RWPE2 (cell line): ENCODE results near the gene NOC4L.
A peak's percentile ranks its signal among the peaks of the same experiment; 100 is the strongest.

Source experiments
- ATAC-seq: fragments of 200-7000 bp; cut with Tn5 transposase; 3 replicates; pipeline ENCODE4 v1.9.1; 2021; ENCODE audit warnings: low read depth
- DNase-seq: peaks from one replicate; pipeline ENCODE4 v3.0.0-alpha.2; 2020; ENCODE audit warnings: low spot score
- H3K27ac ChIP-seq: fragments of 450-650 bp; 2 replicates; pipeline ENCODE4 v1.5.1; 2017; ENCODE audit warnings: mild to moderate bottlenecking; ENCODE audit not compliant: poor library complexity, severe bottlenecking
- H3K27me3 ChIP-seq: fragments of 250-450 bp; sonication (Bioruptor Pico); 2 replicates; pipeline ENCODE4 v1.5.1; 2021; ENCODE audit warnings: mild to moderate bottlenecking, moderate library complexity; ENCODE audit not compliant: insufficient read depth, poor library complexity, severe bottlenecking
- H3K36me3 ChIP-seq: fragments of 250-450 bp; sonication (Bioruptor Pico); 2 replicates; pipeline ENCODE4 v1.5.1; 2020; ENCODE audit warnings: low read depth, mild to moderate bottlenecking, moderate library complexity
- H3K4me1 ChIP-seq: fragments of 250-450 bp; sonication (Bioruptor Pico); 2 replicates; pipeline ENCODE4 v1.5.1; 2021; ENCODE audit warnings: mild to moderate bottlenecking, moderate library complexity; ENCODE audit not compliant: insufficient read depth, poor library complexity, severe bottlenecking
- H3K4me3 ChIP-seq: fragments of 250-450 bp; sonication (Bioruptor Pico); 2 replicates; pipeline ENCODE4 v1.5.1; 2021; ENCODE audit warnings: mild to moderate bottlenecking, moderate library complexity; ENCODE audit not compliant: severe bottlenecking
- H3K9me3 ChIP-seq: fragments of 250-450 bp; sonication (Bioruptor Pico); 2 replicates; pipeline ENCODE4 v1.5.1; 2021; ENCODE audit warnings: mild to moderate bottlenecking, moderate library complexity; ENCODE audit not compliant: severe bottlenecking
- CTCF ChIP-seq: fragments of 450-650 bp; IDR thresholded peaks from one replicate; pipeline ENCODE4 v1.5.1; 2017; ENCODE audit warnings: mild to moderate bottlenecking, moderate library complexity; ENCODE audit not compliant: poor library complexity, severe bottlenecking

NOC4L gene

DNA sequence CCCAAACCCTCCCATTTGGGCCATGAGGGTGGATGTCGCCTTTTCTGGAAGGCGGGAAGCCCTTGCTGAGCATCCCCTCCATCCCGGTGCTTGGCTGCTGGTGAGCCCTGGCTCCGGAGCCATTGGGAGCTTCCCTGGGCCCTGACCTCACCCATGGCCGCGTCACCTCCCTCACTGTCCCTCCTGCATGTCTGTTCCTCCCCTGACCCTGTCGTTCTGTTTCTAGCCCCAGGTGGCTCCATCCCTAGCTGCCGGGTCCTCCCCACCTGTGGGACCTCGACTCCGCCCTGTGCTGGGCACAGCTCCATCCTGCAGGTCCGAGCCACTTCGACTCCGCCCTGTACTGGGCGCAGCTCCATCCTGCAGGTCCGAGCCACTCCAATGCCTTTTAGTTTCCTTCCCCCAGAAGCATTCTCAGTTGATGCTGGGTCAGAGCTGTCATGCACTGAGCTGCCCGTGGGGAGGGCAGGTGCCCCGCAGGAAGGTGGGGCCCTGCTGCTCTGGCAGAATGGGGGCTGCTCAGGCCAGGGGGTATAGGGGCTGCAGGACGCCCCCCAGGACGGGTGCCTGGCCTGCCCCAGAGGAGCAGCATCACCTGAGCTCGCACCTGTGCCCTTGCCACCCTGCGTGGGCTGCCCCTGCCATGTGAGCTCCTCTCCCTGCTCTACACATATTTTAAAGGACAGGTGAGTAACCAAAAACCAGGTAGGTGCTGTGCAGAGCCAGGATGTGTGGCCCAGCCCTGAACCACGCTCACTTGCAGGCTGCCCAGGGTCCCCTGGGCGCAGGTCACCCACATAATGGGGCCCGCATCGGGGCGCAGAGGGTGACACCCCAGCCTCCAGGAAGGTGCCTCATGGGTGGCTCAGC, 19.0 kb downstream of the NOC4L start:
- ATAC-seq, result peak; percentile 32
- Histone ChIP-seq H3K4me3 (no peak overlapping the region), H3K27me3 (peaks cover 1% of the 10 kb centered on the region), H3K4me1 (peaks cover 3% of the 10 kb centered on the region), H3K27ac (no peak overlapping the region), H3K36me3 (no peaks in the 10 kb centered on the region), H3K9me3 (no peaks in the 10 kb centered on the region)
- DNase-seq, result no peak
- no peak for TF ChIP-seq CTCF

DNA sequence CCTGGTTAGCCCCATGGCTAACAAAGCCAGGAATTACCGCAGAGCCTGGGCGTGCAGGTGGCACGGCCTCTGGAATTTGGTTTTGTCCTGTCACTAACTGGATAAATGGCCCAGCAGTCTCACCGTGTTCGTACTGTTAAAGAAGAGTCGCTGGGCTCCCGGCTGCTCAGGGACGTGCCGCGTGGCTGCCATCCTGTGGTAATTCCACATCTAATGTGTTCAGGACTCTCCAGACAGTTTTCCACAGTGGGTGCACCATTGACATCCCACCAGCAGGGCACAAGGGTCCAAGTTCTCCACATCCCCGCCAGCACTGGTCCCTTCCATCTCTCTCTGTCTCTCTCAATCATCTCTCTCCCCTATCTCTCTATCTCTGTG, 19.6 kb downstream of the NOC4L start:
- TF ChIP-seq CTCF, result no peak
- Histone ChIP-seq H3K36me3 (no peaks in the 10 kb centered on the region), H3K27me3 (peaks cover 5% of the 10 kb centered on the region), H3K9me3 (no peaks in the 10 kb centered on the region), H3K4me3 (no peak overlapping the region), H3K27ac (no peak overlapping the region), H3K4me1 (peaks cover 3% of the 10 kb centered on the region)
- ATAC-seq (no peak), DNase-seq (no peak)

GRCh38 chr12:132164426-132164825, 20.2 kb downstream of the NOC4L start:
- DNase-seq, result no peak
- TF ChIP-seq CTCF, result no peak
- Histone ChIP-seq H3K4me3 (no peak overlapping the region), H3K27me3 (peaks cover 5% of the 10 kb centered on the region), H3K27ac (no peak overlapping the region), H3K9me3 (no peaks in the 10 kb centered on the region), H3K4me1 (peaks cover under 1% of the 10 kb centered on the region), H3K36me3 (no peaks in the 10 kb centered on the region)
- ATAC-seq, result no peak

DNA sequence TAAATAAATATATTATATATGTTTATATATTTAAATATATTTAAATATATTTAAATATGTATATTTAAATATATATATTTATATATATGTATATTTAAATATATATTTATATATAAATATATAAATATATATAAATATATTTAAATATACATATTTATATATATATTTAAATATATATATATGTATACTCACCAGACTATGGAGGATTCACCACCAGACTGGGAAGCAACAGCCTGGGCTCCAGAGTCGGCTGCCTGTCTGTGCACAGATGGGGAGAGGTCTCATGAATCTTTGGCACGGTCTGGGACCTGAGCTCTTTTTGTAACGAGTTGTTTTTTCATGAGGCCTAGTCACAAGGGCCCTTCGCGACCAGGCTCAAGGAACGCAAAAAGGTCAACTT, 21.3 kb downstream of the NOC4L start:
- Histone ChIP-seq H3K4me3 (no peak overlapping the region), H3K36me3 (no peaks in the 10 kb centered on the region), H3K27ac (no peak overlapping the region), H3K9me3 (no peaks in the 10 kb centered on the region), H3K27me3 (peaks cover 7% of the 10 kb centered on the region), H3K4me1 (peaks cover 5% of the 10 kb centered on the region)
- TF ChIP-seq CTCF, result no peak
- DNase-seq (no peak), ATAC-seq (no peak)

DNA sequence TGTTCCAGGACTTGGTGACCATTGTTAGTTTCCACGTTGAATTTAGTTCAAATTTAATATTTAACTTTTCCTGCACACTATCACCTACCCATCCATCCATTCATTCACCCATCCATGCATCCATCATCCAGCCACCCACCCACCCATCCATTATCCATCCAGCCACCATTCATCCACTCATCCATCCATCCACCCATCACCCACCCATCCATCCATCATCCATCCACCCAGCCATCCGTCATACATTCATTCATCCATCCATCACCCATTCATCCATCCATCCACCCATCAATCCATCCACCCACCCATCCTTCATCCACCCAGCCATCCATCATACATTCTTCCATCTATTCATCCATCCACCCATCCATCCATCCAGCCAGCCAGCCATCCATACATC, 21.8 kb downstream of the NOC4L start:
- no peak overlapping the region for H3K27ac ChIP-seq
- H3K9me3 ChIP-seq, result no peaks in the 10 kb centered on the region
- no peak overlapping the region for H3K4me3 ChIP-seq
- TF ChIP-seq CTCF, result no peak
- DNase-seq (no peak), ATAC-seq (no peak)
- peaks cover 12% of the 10 kb centered on the region for H3K27me3 ChIP-seq
- H3K4me1 ChIP-seq, result peaks cover 5% of the 10 kb centered on the region
- H3K36me3 ChIP-seq, result no peaks in the 10 kb centered on the region
